Measurements from ENCODE around the gene TNFSF10. TPM values are rescaled to one million over a fixed set of nuclear protein-coding genes. Genes with fewer than 3 reads are reported as not detected.

The TNFSF10 gene
- total and polyA plus RNA-seq, 2 donors (not counting 1 experiment from before 2014, with no cell fraction given): 16.4 to 21.0 TPM

GRCh38 chr3:172561897-172562640 lies 38.8 kb upstream of the TNFSF10 start:
- no peak for DNase-seq

More at GRCh38 chr3:172561897-172562640, 38.8 kb upstream of the TNFSF10 start:
- Mint-ChIP-seq H3K27me3 (peaks cover 3% of the 10 kb centered on the region), H3K4me3 (peak overlapping the region; percentile 46), H3K4me1 (peaks cover 13% of the 10 kb centered on the region), H3K27ac (peak overlapping the region; percentile 51), H3K9me3 (ENCODE audit: insufficient read depth) (no peaks in the 10 kb centered on the region)
- Histone ChIP-seq H3K27me3 (replicated peaks in 1 of 4; ENCODE audit: control extremely low read depth in 1 of 4, control insufficient read depth in 3 of 4, insufficient read depth in 4 of 4, low read length in 3 of 4) (no peaks in the 10 kb centered on the region), H3K79me2 (ENCODE audit: control insufficient read depth, insufficient read depth, low read length) (no peaks in the 10 kb centered on the region), H4K20me1 (ENCODE audit: control insufficient read depth, insufficient read depth, low read length, poor library complexity, severe bottlenecking) (no peaks in the 10 kb centered on the region), H3K36me3 (replicated peaks in 1 of 2; ENCODE audit: control extremely low read depth in 1 of 2, control insufficient read depth in 1 of 2, extremely low read depth in 1 of 2, insufficient read depth in 2 of 2, low read length in 1 of 2) (no peaks in the 10 kb centered on the region), H3K9me3 (ENCODE audit: control extremely low read depth in 1 of 3, control insufficient read depth in 2 of 3, insufficient read depth in 1 of 3, low read length in 2 of 3) (no peaks in the 10 kb centered on the region), H2AFZ (ENCODE audit: insufficient read depth, low read depth, low read length, poor library complexity, severe bottlenecking) (no peak overlapping the region), H3K4me3 (ENCODE audit: control extremely low read depth in 1 of 5, extremely low read depth in 1 of 5, insufficient read depth in 1 of 5, low read depth in 2 of 5, low read length in 4 of 5) (peak overlapping the region in 1 of 5 experiments; percentile 3), H3K27ac (ENCODE audit: low read length in 2 of 2) (no peak overlapping the region), H3K9ac (ENCODE audit: low read length) (no peak overlapping the region), H3K4me1 (ENCODE audit: control insufficient read depth in 2 of 2, insufficient read depth in 2 of 2, low read length in 2 of 2) (peaks cover 3 to 4% of the 10 kb centered on the region in 2 donors), H3K4me2 (replicated peaks; ENCODE audit: low read depth, low read length, poor library complexity, severe bottlenecking) (no peak overlapping the region)
- intact Hi-C loops (cut with micrococcal nuclease): no loop called here
- POLR2A ChIA-PET: interaction anchor here (0.6 kb wide), 1 partner anchor 59 kb away, joined by 5 read pairs; no protein-coding TSS in a partner anchor
- CTCF ChIA-PET: interaction anchor here (1.2 to 1.5 kb wide), 2 partner anchors 72 to 101 kb away, joined by 3 read pairs; no protein-coding TSS in a partner anchor
- WGBS (ENCODE audit: insufficient coverage): 86% methylated on average over 3 of the region's 12 CpGs
- ATAC-seq (ENCODE audit: low read depth): no peak
- TF ChIP-seq EZH2 (IDR thresholded peaks at IDR 0.05; ENCODE audit: borderline replicate concordance, insufficient read depth, low read depth, low read length, poor library complexity, severe bottlenecking) (no peak), CTCF (IDR thresholded peaks at IDR 0.05) (no peak)
